B cell (primary cell): ENCODE results near the gene HLA-F. TPM values are rescaled to one million over a fixed set of nuclear protein-coding genes. Genes with fewer than 3 reads are reported as not detected.

Experiments
- ATAC-seq: fragments of 200-7000 bp; cut with Tn5 transposase; one replicate; pipeline ENCODE4 v1.10.0; 2021; ENCODE audit warnings: low read depth, mild to moderate bottlenecking, moderate number of reproducible peaks, moderate library complexity
- CTCF ChIA-PET: fragments of 350-600 bp; sonication (Branson Sonifier 250); formaldehyde crosslinking; loops from one replicate; lab custom pipeline; 2021; ENCODE audit warnings: antibody characterized with exemption, inconsistent platforms; lab: Charles Lee
- POLR2A ChIA-PET: fragments of 350-600 bp; sonication (Branson Sonifier 250); formaldehyde crosslinking; loops from one replicate; lab custom pipeline; 2021; ENCODE audit warnings: antibody characterized with exemption; lab: Charles Lee
- DNase-seq: peaks from one replicate; pipeline ENCODE4 v3.0.0; 2013
- H2AFZ ChIP-seq: 2 replicates; pipeline ENCODE4 v1.6.1; 2012; ENCODE audit warnings: mild to moderate bottlenecking, low read depth, low read length; ENCODE audit not compliant: insufficient read depth, poor library complexity, severe bottlenecking
- H3K27ac ChIP-seq, 2 donors: 1 replicate in 1 of 2; 2 replicates in 1 of 2; pipeline ENCODE4 v1.5.1; 2012 to 2013; ENCODE audit warnings: low read length in 2 of 2, mild to moderate bottlenecking in 2 of 2, moderate library complexity in 1 of 2
- H3K27me3 ChIP-seq, 4 experiments: fragments of 200-600 bp in 1 of 4; sonication (generic) in 1 of 4; replicated peaks in 1 of 4; 1 replicate in 2 of 4; 2 replicates in 2 of 4; pipeline versions ENCODE4 v1.6.1 to v1.7.0; 2013 to 2016; ENCODE audit warnings: low read length in 3 of 4, mild to moderate bottlenecking in 2 of 4, mixed read lengths in 1 of 4, moderate library complexity in 1 of 4; ENCODE audit not compliant: insufficient read depth in 4 of 4, control insufficient read depth in 3 of 4; ENCODE audit errors: control extremely low read depth in 1 of 4
- H3K36me3 ChIP-seq, 2 experiments: replicated peaks in 1 of 2; 1 replicate in 1 of 2; 2 replicates in 1 of 2; pipeline versions ENCODE4 v1.6.1 to v1.7.1; 2013; ENCODE audit warnings: low read length in 1 of 2; ENCODE audit not compliant: insufficient read depth in 2 of 2, control insufficient read depth in 1 of 2; ENCODE audit errors: control extremely low read depth in 1 of 2, extremely low read depth in 1 of 2
- H3K4me1 ChIP-seq, 2 donors: fragments of 200-600 bp in 1 of 2; sonication (generic) in 1 of 2; 1 replicate in 1 of 2; 2 replicates in 1 of 2; pipeline versions ENCODE4 v1.5.1 to v1.6.1; 2013 to 2017; ENCODE audit warnings: low read length in 2 of 2; ENCODE audit not compliant: control insufficient read depth in 2 of 2, insufficient read depth in 2 of 2
- H3K4me2 ChIP-seq: replicated peaks from 2 replicates; pipeline ENCODE3; 2012; ENCODE audit warnings: mild to moderate bottlenecking, low read depth, low read length; ENCODE audit not compliant: poor library complexity, severe bottlenecking
- H3K4me3 ChIP-seq, 5 experiments: fragments of 200-600 bp in 1 of 5; sonication (generic) in 1 of 5; 1 replicate in 3 of 5; 2 replicates in 2 of 5; pipeline versions ENCODE4 v1.5.1 to v1.7.0; 2011 to 2016; ENCODE audit warnings: low read length in 4 of 5, mild to moderate bottlenecking in 4 of 5, low read depth in 2 of 5, control low read depth in 1 of 5, moderate library complexity in 1 of 5; ENCODE audit not compliant: insufficient read depth in 1 of 5; ENCODE audit errors: control extremely low read depth in 1 of 5, extremely low read depth in 1 of 5
- H3K79me2 ChIP-seq: fragments of 200-600 bp; sonication (generic); one replicate; pipeline ENCODE4 v1.6.0; 2016; ENCODE audit warnings: low read length; ENCODE audit not compliant: control insufficient read depth, insufficient read depth
- H3K9ac ChIP-seq: fragments of 200-600 bp; sonication (generic); 2 replicates; pipeline ENCODE4 v1.6.1; 2017; ENCODE audit warnings: mild to moderate bottlenecking, low read length, moderate library complexity
- H3K9me3 ChIP-seq, 3 donors: one replicate each; pipeline versions ENCODE4 v1.6.1 to v1.7.1; 2013; ENCODE audit warnings: low read length in 2 of 3; ENCODE audit not compliant: control insufficient read depth in 2 of 3, insufficient read depth in 1 of 3; ENCODE audit errors: control extremely low read depth in 1 of 3
- H4K20me1 ChIP-seq: 2 replicates; pipeline ENCODE4 v1.6.0; 2012; ENCODE audit warnings: mild to moderate bottlenecking, low read length; ENCODE audit not compliant: insufficient read depth, control insufficient read depth, poor library complexity, severe bottlenecking
- H3K27ac Mint-ChIP-seq: one replicate; pipeline ENCODE4 v1.8.0; 2021; ENCODE audit warnings: mixed read lengths
- H3K27me3 Mint-ChIP-seq: one replicate; pipeline ENCODE4 v1.8.0; 2021; ENCODE audit warnings: mixed read lengths
- H3K4me1 Mint-ChIP-seq: one replicate; pipeline ENCODE4 v1.8.0; 2021; ENCODE audit warnings: mixed read lengths
- H3K4me3 Mint-ChIP-seq: one replicate; pipeline ENCODE4 v1.8.0; 2021; ENCODE audit warnings: mixed read lengths
- H3K9me3 Mint-ChIP-seq: one replicate; pipeline ENCODE4 v1.8.0; 2022; ENCODE audit warnings: mixed read lengths; ENCODE audit not compliant: insufficient read depth
- EZH2 ChIP-seq: IDR thresholded peaks from 2 replicates; pipeline ENCODE4 v1.6.1; 2012; ENCODE audit warnings: borderline replicate concordance, low read depth, mild to moderate bottlenecking, moderate library complexity, low read length; ENCODE audit not compliant: insufficient read depth, poor library complexity, severe bottlenecking
- WGBS: methylation state at CpG from one replicate; pipeline ENCODE4 v1.1.5; 2013; ENCODE audit warnings: missing lambda C conversion rate; ENCODE audit not compliant: insufficient coverage; 5-methylcytosine and 5-hydroxymethylcytosine counted together
- intact Hi-C: fragments of 100-400 bp; cut with micrococcal nuclease; formaldehyde crosslinking; loops from one replicate; pipeline ENCODE4 v1.10.0; 2022
- polyA plus RNA-seq: library from polyadenylated mRNA; depleted of rRNA; stranded (reverse); fragments of >200 nt; gene quantifications from 2 replicates; pipeline ENCODE4 v1.2.3, GENCODE V29; 2012
- total RNA-seq, 2 donors: library from RNA; stranded (reverse); fragments of 120-200 nt in 1 of 2; gene quantifications; 1 replicate in 1 of 2; 2 replicates in 1 of 2; pipeline versions ENCODE4 v1.2.3 to v1.2.4, GENCODE V29; 2013 to 2022
- TF ChIP-seq, protein P1 (sequence below): fragments of 200-600 bp; IDR thresholded peaks from one replicate; pipeline ENCODE4 v1.8.0; 2022; ENCODE audit warnings: antibody characterized with exemption, mild to moderate bottlenecking

Gene HLA-F
- total and polyA plus RNA-seq, 2 donors (not counting 1 experiment from before 2014, with no cell fraction given): 895 to 1,409 TPM

- H4K20me1 ChIP-seq: peaks cover 43% of the 10 kb centered on the region
- H2AFZ ChIP-seq: no peak overlapping the region
- H3K36me3 ChIP-seq: peaks cover 0 to 40% of the 10 kb centered on the region in 2 experiments
- no peaks in the 10 kb centered on the region for H3K9me3 Mint-ChIP-seq
- no peak overlapping the region for H3K9ac ChIP-seq
- no peak overlapping the region for H3K4me2 ChIP-seq
- H3K79me2 ChIP-seq: peaks cover 23% of the 10 kb centered on the region
- CTCF ChIA-PET: interaction anchor here (1.4 kb wide), 1 partner anchor 23 kb away, joined by 3 read pairs; no protein-coding TSS in a partner anchor
- H3K4me3 ChIP-seq: no peak overlapping the region
- peaks cover 66% of the 10 kb centered on the region for H3K4me1 Mint-ChIP-seq
- ATAC-seq (no peak), DNase-seq (peak; percentile 35)
- no peaks in the 10 kb centered on the region for H3K9me3 ChIP-seq
- H3K27me3 Mint-ChIP-seq: no peaks in the 10 kb centered on the region
- H3K27ac ChIP-seq: no peak overlapping the region
- no peaks in the 10 kb centered on the region for H3K27me3 ChIP-seq
- H3K4me1 ChIP-seq: peaks cover 26 to 34% of the 10 kb centered on the region in 2 donors
- POLR2A ChIA-PET: no interaction called here
- no peak overlapping the region for H3K4me3 Mint-ChIP-seq
- H3K27ac Mint-ChIP-seq: no peak overlapping the region
- intact Hi-C loops: no loop called here
- TF ChIP-seq, protein P1, sequence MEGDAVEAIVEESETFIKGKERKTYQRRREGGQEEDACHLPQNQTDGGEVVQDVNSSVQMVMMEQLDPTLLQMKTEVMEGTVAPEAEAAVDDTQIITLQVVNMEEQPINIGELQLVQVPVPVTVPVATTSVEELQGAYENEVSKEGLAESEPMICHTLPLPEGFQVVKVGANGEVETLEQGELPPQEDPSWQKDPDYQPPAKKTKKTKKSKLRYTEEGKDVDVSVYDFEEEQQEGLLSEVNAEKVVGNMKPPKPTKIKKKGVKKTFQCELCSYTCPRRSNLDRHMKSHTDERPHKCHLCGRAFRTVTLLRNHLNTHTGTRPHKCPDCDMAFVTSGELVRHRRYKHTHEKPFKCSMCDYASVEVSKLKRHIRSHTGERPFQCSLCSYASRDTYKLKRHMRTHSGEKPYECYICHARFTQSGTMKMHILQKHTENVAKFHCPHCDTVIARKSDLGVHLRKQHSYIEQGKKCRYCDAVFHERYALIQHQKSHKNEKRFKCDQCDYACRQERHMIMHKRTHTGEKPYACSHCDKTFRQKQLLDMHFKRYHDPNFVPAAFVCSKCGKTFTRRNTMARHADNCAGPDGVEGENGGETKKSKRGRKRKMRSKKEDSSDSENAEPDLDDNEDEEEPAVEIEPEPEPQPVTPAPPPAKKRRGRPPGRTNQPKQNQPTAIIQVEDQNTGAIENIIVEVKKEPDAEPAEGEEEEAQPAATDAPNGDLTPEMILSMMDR: no peak
- no peak for TF ChIP-seq EZH2
Observed at GRCh38 chr6:29728875-29729270, 5.6 kb downstream of the HLA-F start.

DNA sequence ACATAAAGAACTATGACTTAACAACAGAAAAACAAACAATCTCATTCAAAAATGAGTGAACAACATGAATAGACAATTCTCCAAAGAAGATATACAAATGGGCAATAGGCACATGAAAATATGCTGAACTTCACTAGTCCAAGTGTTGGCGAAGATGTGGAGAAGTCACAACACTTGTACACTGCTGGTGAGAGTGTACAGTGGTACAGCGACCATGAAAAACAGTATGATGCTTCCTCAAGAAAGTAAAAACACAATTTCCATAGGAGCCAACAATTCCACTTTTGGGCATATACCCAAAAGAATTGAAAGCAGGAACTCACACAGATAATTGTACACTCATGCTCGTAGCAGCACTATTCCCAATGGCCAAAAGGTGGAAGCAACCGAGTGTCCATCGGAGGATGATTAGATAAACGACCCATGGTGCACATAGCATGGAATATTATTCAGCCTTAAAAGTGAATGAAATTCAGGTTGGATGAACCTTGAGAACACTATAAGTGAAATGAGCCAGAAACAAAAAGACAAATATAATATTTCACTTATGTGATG, 6.6 kb downstream of the HLA-F start:
- TF ChIP-seq, protein P1: no peak
- TF ChIP-seq EZH2: no peak
- intact Hi-C loops: no loop called here
- H3K27ac ChIP-seq: no peak overlapping the region
- no peaks in the 10 kb centered on the region for H3K9me3 Mint-ChIP-seq
- H2AFZ ChIP-seq: no peak overlapping the region
- peaks cover 0 to 31% of the 10 kb centered on the region in 2 experiments for H3K36me3 ChIP-seq
- no peak overlapping the region for H3K9ac ChIP-seq
- WGBS: 83% methylated on average over 3 of the region's 6 CpGs
- H3K4me3 Mint-ChIP-seq: no peak overlapping the region
- no peaks in the 10 kb centered on the region for H3K27me3 Mint-ChIP-seq
- H3K27ac Mint-ChIP-seq: peak overlapping the region; percentile 37
- ATAC-seq (no peak), DNase-seq (peak; percentile 30)
- CTCF ChIA-PET: no interaction called here
- no peak overlapping the region for H3K4me2 ChIP-seq
- peaks cover 68% of the 10 kb centered on the region for H3K4me1 Mint-ChIP-seq
- POLR2A ChIA-PET: interaction anchor here (0.6 kb wide), 1 partner anchor 20 kb away, joined by 6 read pairs; no protein-coding TSS in a partner anchor
- H3K27me3 ChIP-seq: no peaks in the 10 kb centered on the region
- no peaks in the 10 kb centered on the region for H3K9me3 ChIP-seq
- peaks cover 22 to 25% of the 10 kb centered on the region in 2 donors for H3K4me1 ChIP-seq
- peaks cover 34% of the 10 kb centered on the region for H4K20me1 ChIP-seq
- peaks cover 14% of the 10 kb centered on the region for H3K79me2 ChIP-seq
- H3K4me3 ChIP-seq: no peak overlapping the region
